ACC112 (cell line): ENCODE data around the gene RAB40A.
A peak's percentile ranks its signal among the peaks of the same experiment; 100 is the strongest.

Experiments
- H2AFZ ChIP-seq: fragments of 200-600 bp; sonication (generic); one replicate; pipeline ENCODE4 v1.6.0; 2017; ENCODE audit warnings: antibody characterized with exemption, low read length; ENCODE audit not compliant: unreplicated experiment
- H3K27ac ChIP-seq: fragments of 200-600 bp; sonication (generic); 2 replicates; pipeline ENCODE4 v1.5.1; 2014; ENCODE audit warnings: low read depth, mild to moderate bottlenecking, antibody characterized with exemption, low read length, moderate library complexity
- H3K27me3 ChIP-seq: fragments of 200-600 bp; sonication (generic); 2 replicates; pipeline ENCODE4 v1.6.1; 2014; ENCODE audit warnings: mild to moderate bottlenecking, antibody characterized with exemption, low read length, moderate library complexity, mixed read lengths; ENCODE audit not compliant: insufficient read depth
- H3K36me3 ChIP-seq: fragments of 200-600 bp; sonication (generic); 2 replicates; pipeline ENCODE4 v1.6.1; 2016; ENCODE audit warnings: mild to moderate bottlenecking, antibody characterized with exemption, low read length, moderate library complexity, mixed read lengths; ENCODE audit not compliant: insufficient read depth
- H3K4me1 ChIP-seq: fragments of 200-600 bp; sonication (generic); one replicate; pipeline ENCODE4 v1.6.1; 2016; ENCODE audit warnings: low read length, mixed read lengths; ENCODE audit not compliant: insufficient read depth, unreplicated experiment, control insufficient read depth
- H3K4me3 ChIP-seq: fragments of 200-600 bp; sonication (generic); 2 replicates; pipeline ENCODE4 v1.5.1; 2014; ENCODE audit warnings: mild to moderate bottlenecking, low read depth, low read length
- H3K79me2 ChIP-seq: fragments of 200-600 bp; sonication (generic); one replicate; pipeline ENCODE4 v1.6.0; 2016; ENCODE audit warnings: low read length; ENCODE audit not compliant: control insufficient read depth, unreplicated experiment, insufficient read depth

RAB40A gene

DNA sequence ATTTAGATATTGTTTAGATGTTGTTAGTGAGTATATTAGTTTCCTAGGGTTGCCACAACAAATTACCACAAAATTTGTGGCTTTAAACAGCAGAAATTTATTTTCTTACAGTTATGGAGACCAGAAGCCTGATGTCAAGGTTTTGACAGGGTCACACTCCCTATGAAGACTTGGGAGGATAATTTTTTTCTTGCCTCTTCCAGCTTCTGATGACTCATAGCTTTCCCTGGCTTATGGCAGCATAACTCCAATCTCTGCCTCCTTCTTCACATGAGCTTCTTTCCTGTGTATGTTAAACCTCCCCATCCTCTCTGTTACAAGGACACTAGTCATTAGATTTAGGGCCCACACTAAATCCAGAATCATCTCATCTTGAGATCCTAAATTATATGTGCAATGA is 20.9 kb upstream of the RAB40A start:
- Histone ChIP-seq H3K4me3 (no peak overlapping the region), H3K27ac (peak overlapping the region; percentile 55), H3K4me1 (peaks cover 14% of the 10 kb centered on the region), H3K27me3 (no peaks in the 10 kb centered on the region), H2AFZ (no peak overlapping the region), H3K79me2 (no peaks in the 10 kb centered on the region), H3K36me3 (no peaks in the 10 kb centered on the region)

DNA sequence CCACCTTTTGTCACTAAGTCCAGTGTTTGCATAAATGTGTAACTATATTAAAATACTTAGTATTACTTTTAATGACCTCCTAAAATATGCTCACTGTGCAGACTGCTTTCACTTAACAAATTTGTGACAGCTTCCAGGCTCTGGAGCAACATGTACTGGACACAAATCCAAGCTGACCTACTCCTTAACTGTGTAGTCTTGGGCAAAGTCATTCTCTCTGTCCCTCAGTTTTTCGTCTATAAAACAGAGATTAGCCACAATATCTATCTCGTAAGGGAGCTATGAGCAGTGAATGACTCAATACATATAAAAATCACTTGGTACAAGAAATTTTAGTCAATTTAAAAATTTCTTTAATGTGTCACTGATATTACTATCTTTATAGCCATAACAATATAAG is 20.4 kb upstream of the RAB40A start:
- H3K27ac ChIP-seq = peak overlapping the region; percentile 55
- H3K79me2 ChIP-seq = no peaks in the 10 kb centered on the region
- no peaks in the 10 kb centered on the region for H3K36me3 ChIP-seq
- H3K4me1 ChIP-seq = peaks cover 14% of the 10 kb centered on the region
- H3K4me3 ChIP-seq = no peak overlapping the region
- H2AFZ ChIP-seq = no peak overlapping the region
- no peaks in the 10 kb centered on the region for H3K27me3 ChIP-seq

DNA sequence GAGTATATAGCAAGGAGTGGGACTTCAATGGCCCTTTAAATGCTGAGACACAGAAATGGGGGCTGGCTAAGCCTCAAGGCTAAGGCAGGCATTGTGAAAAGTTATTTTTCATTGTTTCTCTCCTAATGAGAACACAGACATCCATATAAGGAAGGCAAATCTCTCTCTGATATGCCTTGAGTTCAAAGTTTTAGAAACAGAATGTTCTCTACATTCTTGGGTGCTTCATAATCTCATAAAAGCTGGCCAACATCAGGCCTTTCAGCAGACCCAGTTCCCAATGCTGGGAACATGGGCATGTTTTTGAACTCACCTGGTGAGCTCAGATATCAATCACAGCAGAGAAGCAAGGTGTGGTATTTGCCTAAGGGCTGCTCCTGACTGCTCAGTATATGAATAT is 19.4 kb upstream of the RAB40A start:
- Histone ChIP-seq H3K4me3 (no peak overlapping the region), H3K27me3 (no peaks in the 10 kb centered on the region), H3K27ac (peak overlapping the region; percentile 55), H3K36me3 (no peaks in the 10 kb centered on the region), H2AFZ (no peak overlapping the region), H3K4me1 (peaks cover 14% of the 10 kb centered on the region), H3K79me2 (no peaks in the 10 kb centered on the region)

DNA sequence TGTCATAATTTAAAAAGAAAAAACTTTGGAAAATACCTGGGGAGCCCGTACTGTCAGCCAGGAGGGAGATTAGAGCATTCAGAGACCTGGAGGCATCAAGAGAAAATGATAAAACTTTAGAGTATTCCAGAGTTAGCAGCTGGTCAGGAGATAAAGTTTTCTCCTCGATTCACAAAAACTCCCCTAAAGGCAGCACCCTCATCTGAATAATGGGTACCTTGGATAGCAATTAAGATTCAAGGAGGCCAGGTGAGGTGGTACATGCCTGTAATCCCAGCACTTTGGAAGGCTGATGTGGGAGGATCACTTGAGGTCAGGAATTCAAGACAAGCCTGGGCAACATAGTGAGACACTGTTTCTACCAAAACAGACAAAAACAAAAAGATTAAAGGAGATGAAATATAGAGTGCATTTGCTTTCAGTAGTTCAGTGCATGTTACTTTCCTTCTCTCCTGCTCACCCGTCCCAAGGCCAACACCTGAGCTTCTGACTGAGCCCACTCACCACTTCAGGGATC is 18.6 kb upstream of the RAB40A start:
- Histone ChIP-seq H3K36me3 (no peaks in the 10 kb centered on the region), H3K27me3 (no peaks in the 10 kb centered on the region), H3K27ac (peak overlapping the region; percentile 55), H3K4me3 (no peak overlapping the region), H3K79me2 (no peaks in the 10 kb centered on the region), H2AFZ (no peak overlapping the region), H3K4me1 (peaks cover 14% of the 10 kb centered on the region)

DNA sequence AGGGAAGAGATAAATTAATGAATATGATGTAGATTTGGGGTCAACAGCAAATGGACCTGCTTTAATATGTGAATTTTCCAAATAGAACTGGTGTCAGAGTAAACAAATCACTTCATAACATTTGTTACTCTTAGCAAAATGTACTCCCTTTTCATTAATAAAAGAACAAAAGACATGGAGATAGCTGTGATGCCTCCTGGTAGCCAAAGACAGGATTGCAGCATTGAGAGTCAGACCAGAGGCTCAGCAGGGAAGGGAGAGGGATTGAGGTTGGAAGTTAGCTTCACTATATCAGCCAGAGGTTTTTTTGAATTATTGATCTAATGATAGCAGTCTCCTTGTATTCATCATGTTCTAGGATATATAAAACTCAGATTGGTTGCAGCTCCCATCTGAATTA is 17.4 kb upstream of the RAB40A start:
- no peaks in the 10 kb centered on the region for H3K36me3 ChIP-seq
- H3K27me3 ChIP-seq = no peaks in the 10 kb centered on the region
- peaks cover 20% of the 10 kb centered on the region for H3K4me1 ChIP-seq
- no peak overlapping the region for H3K4me3 ChIP-seq
- no peaks in the 10 kb centered on the region for H3K79me2 ChIP-seq
- no peak overlapping the region for H2AFZ ChIP-seq
- no peak overlapping the region for H3K27ac ChIP-seq

DNA sequence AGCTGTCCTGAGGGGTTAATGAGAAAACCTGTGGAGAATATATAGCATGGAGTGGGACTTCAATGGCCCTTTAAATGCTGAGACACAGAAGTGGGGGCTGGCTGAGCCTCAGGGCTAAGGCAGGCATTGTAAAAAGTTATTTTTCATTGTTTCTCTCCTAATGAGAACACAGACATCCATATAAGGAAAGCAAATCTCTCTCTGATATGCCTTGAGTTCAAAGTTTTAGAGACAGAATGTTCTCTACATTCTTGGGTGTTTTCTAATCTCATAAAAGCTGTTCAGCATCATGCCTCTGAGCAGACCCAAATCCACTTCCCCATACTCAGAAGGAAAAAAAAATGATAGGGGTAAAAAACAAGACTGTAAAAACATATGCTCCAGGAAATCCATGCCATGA is 16.8 kb upstream of the RAB40A start:
- Histone ChIP-seq H3K27ac (no peak overlapping the region; the same call in 1 of the 2 replicates), H3K4me1 (peaks cover 26% of the 10 kb centered on the region), H2AFZ (no peak overlapping the region), H3K27me3 (no peaks in the 10 kb centered on the region), H3K36me3 (no peaks in the 10 kb centered on the region), H3K4me3 (no peak overlapping the region), H3K79me2 (no peaks in the 10 kb centered on the region)

DNA sequence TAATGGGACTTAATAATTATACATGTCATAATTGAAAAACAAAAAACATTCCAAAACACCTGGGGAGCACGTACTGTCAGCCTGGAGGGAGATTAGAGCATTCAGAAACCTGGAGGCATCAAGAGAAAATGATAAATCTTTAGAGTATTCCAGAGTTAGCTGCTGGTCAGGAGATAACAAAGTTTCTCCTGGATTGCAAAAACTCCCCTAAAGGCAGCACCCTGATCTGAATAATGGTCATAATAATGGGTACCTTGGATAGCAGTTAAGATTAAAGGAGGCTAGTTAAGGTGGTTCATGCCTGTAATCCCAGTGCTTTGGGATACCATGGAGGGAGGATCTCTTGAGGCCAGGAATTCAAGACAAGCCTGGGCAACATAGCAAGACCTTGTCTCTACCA is 15.9 kb upstream of the RAB40A start:
- H3K4me3 ChIP-seq = no peak overlapping the region
- H3K27me3 ChIP-seq = no peaks in the 10 kb centered on the region
- H3K27ac ChIP-seq = no peak overlapping the region
- no peak overlapping the region for H2AFZ ChIP-seq
- H3K4me1 ChIP-seq = peaks cover 35% of the 10 kb centered on the region
- H3K79me2 ChIP-seq = no peaks in the 10 kb centered on the region
- no peaks in the 10 kb centered on the region for H3K36me3 ChIP-seq

DNA sequence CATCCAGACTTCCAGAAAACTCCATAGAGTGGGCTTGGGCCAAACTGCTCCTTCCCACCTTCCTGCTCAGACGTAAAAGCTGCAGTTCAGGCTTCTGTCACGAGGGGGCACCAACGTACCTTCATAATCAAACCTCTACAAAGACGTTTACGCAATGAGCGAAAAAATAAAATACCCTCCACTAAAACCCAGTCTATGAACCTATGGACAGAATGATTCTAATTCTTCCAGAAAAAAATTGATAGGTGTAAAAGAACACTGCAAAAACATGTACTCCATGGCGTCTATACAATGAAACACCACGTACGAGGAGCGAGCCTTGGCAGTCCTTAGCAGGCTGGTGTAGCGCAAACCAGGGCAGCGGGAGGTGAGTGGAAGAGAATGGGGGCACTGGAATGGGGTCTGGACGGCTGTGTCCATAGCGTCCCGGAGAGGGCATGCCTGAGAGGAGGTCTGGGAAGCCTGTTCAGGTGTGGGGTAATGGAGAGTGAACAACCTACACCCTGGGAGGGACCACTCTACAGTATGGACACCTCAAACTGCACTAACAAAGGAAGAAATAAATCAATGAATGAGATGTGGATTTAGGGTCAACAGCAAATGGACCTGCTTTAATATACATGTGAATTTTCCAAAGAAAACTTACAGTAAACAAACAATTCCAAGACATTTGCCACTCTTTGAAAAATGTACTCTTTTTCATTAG is 14.4 kb upstream of the RAB40A start:
- Histone ChIP-seq H3K36me3 (no peaks in the 10 kb centered on the region), H3K27ac (no peak overlapping the region), H2AFZ (peak overlapping the region; percentile 40), H3K4me1 (peaks cover 25% of the 10 kb centered on the region), H3K27me3 (no peaks in the 10 kb centered on the region), H3K4me3 (peak overlapping the region; percentile 70), H3K79me2 (no peaks in the 10 kb centered on the region)

DNA sequence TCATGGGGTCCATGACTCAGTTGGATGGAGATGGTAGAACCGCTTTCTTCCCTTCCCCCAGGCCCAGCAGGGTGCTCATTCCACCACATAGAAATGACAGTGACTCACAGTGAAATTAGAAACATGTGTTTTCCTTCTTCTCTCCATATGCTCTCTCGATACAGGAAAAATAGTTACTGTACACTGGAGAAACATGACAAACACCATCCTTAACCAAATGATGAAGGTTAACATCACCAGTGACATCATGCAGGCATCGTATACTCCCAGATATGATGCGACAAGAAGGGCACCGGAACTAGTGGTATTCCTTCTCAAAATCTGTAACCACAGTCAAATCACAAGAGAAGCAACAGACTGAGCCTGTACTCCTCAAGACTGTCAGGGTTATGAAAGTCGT is 11.7 kb upstream of the RAB40A start:
- Histone ChIP-seq H3K79me2 (no peaks in the 10 kb centered on the region), H3K27me3 (no peaks in the 10 kb centered on the region), H3K36me3 (no peaks in the 10 kb centered on the region), H3K27ac (peak overlapping the region; percentile 92), H3K4me3 (no peak overlapping the region), H2AFZ (peak overlapping the region; percentile 23), H3K4me1 (peaks cover 21% of the 10 kb centered on the region)

DNA sequence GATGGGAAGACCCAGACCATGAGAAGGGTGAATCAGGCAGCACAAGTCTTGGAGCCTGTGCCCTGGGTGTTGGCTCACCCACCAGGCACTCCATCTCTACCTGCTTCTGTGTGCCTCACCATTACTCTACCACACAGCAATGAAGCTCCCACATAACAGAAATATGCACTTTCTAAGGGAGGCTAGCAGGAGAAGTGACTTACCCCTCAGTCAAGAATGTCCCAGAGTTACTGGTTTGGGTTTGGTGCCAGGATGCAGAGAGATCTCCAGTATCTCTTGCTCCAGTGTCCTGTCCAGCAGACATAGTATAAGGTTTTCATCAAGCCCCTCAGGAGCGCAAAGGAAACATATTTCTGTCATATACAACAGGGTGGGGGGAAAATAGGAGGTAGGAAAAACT is 11.3 kb upstream of the RAB40A start:
- H3K79me2 ChIP-seq = no peaks in the 10 kb centered on the region
- no peaks in the 10 kb centered on the region for H3K36me3 ChIP-seq
- no peaks in the 10 kb centered on the region for H3K27me3 ChIP-seq
- H2AFZ ChIP-seq = peak overlapping the region; percentile 23
- H3K27ac ChIP-seq = peak overlapping the region; percentile 92
- H3K4me3 ChIP-seq = 0 out of 2 replicates have a peak overlapping the region, but pooled peaks have one; percentile 3
- peaks cover 21% of the 10 kb centered on the region for H3K4me1 ChIP-seq

DNA sequence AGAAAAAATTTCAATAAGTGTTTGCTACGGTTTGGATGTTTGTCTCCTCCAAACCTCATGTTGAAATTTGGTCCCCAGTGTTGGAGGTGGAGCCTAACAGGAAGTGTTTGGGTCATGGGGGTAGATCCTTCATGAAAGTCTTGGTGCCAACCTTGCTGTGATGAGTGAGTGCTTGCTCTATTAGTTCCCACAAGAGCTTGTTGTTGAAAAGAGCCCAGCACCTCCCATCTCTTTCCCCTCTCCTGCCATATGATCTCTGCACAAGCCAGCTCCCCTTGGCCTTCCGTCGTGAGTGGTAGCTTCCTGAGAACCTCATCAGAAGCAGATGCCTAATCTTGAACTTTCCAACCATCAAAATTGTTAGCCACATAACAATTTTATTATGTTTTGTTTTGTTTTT is 10.3 kb upstream of the RAB40A start:
- H3K4me3 ChIP-seq = no peak overlapping the region
- no peaks in the 10 kb centered on the region for H3K36me3 ChIP-seq
- H3K79me2 ChIP-seq = no peaks in the 10 kb centered on the region
- no peak overlapping the region for H2AFZ ChIP-seq
- H3K4me1 ChIP-seq = peaks cover 21% of the 10 kb centered on the region
- H3K27ac ChIP-seq = no peak overlapping the region
- H3K27me3 ChIP-seq = no peaks in the 10 kb centered on the region
